ENCODE measurements around the gene LEMD2. TPM values are rescaled to one million over a fixed set of nuclear protein-coding genes. Genes with fewer than 3 reads are reported as not detected.

The LEMD2 gene
- polyA plus RNA-seq, 4 donors, result 48.1 to 53.0 (median 52.1) TPM

DNA sequence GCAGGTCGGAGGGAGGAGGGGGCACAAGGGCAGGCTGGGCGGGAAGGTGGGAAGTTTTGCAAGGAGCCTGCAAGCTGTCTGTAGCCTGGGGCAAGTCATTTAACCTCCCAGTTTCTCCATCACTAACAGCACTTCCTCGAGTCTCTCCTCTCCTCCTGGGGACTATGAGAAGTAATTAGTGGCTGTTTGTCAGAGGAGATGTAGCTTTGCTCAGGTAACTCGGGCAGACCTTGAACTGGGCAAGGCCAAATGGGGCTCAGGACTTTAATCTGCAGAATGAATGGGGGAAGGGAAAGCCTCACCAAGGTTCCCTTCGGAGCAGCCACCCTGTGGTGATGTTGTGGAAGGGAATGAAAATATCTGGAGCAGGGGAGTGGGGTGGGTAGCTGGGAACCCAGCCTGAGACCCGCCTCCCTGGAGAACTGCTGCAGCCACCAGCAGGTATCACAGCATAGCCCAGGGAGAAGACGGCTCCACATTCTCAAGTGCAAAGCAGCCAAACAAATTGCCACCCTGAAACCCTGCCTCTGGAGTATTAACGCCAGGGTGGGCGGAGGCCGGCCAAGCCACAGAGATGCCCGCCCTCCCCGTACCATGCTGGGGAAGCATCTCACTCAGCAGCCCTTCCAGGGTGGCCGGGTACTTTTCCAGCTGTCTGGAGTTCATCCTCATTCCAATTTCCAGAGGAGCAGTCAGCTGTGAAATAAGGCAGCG, 6.1 kb upstream of the LEMD2 start:
- H3K4me3 ChIP-seq (ENCODE audit: low read depth in 1 of 3, low read length in 3 of 3), result no peak overlapping the region
- no peak overlapping the region for H3K27ac ChIP-seq (ENCODE audit: low read depth in 1 of 3, low read length in 2 of 3)
- FAIRE-seq (no peak), DNase-seq (peak; percentile 72 to 90)
- peaks cover 0 to 3% (median 0%) of the 10 kb centered on the region in 3 donors for H3K27me3 ChIP-seq (ENCODE audit: control insufficient read depth in 3 of 3, insufficient read depth in 3 of 3, low read length in 3 of 3)
- H3K4me1 ChIP-seq (ENCODE audit: control insufficient read depth in 3 of 3, insufficient read depth in 2 of 3, low read depth in 1 of 3, low read length in 2 of 3), result peaks cover 0 to 17% (median 6%) of the 10 kb centered on the region in 3 donors
- H3K9me3 ChIP-seq (ENCODE audit: control insufficient read depth in 2 of 2, insufficient read depth in 1 of 2, low read depth in 1 of 2, low read length in 1 of 2), result no peaks in the 10 kb centered on the region
- 22 to 41% (median 24%) methylated on average over 14 of the region's 14 CpGs for WGBS, 3 donors
- H3K36me3 ChIP-seq (ENCODE audit: control insufficient read depth in 3 of 3, insufficient read depth in 2 of 3, low read depth in 1 of 3, low read length in 3 of 3), result no peaks in the 10 kb centered on the region

DNA sequence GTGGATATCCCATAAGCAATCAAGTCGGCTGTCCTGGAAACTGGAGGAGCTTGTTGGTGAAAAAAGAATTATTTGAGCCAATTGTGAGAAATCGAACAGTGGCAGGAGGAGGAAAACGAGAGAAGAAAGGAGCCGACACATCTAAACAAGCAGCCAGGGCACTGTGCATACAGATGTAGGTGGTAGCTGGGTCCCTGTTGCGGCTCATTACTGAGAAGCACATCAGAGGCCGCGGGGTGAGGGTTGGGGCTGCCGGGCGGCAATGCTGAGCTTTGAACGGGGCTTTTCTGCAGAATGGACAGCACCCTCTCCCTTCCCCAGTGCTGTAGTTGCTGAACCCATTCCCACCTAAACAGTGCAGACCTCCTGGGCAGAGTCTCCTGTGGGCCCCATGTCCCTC, 4.1 kb upstream of the LEMD2 start:
- 68 to 80% (median 72%) methylated on average over 10 of the region's 10 CpGs for WGBS, 3 donors
- H3K4me3 ChIP-seq (ENCODE audit: low read depth in 1 of 3, low read length in 3 of 3), result no peak overlapping the region
- no peaks in the 10 kb centered on the region for H3K27me3 ChIP-seq (ENCODE audit: control insufficient read depth in 3 of 3, insufficient read depth in 3 of 3, low read length in 3 of 3)
- H3K9me3 ChIP-seq (ENCODE audit: control insufficient read depth in 2 of 2, insufficient read depth in 1 of 2, low read depth in 1 of 2, low read length in 1 of 2), result no peaks in the 10 kb centered on the region
- no peak overlapping the region for H3K27ac ChIP-seq (ENCODE audit: low read depth in 1 of 3, low read length in 2 of 3)
- peaks cover 3 to 21% (median 9%) of the 10 kb centered on the region in 3 donors for H3K4me1 ChIP-seq (ENCODE audit: control insufficient read depth in 3 of 3, insufficient read depth in 2 of 3, low read depth in 1 of 3, low read length in 2 of 3)
- DNase-seq (no peak), FAIRE-seq (no peak)
- H3K36me3 ChIP-seq (ENCODE audit: control insufficient read depth in 3 of 3, insufficient read depth in 2 of 3, low read depth in 1 of 3, low read length in 3 of 3), result no peaks in the 10 kb centered on the region

DNA sequence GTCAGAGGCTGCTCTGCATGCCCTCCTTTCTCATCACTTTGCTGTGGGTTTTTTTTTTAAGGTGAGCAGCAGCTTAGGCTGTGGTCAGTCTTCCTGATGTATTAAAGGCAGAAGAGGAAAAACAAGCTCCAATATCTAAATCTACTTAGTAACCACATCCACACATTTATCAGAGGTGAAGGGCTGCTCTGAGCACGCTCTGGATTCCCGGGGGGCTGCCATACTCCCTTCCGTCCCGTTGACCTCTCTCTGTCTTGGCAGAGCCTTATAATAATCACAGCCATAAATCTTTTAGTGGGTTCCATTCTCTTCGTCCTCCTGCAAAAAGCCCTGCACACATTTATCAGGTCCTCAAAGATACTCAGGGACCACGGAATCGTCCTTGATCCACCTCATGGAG, 2.7 kb upstream of the LEMD2 start:
- H3K27ac ChIP-seq (ENCODE audit: low read depth in 1 of 3, low read length in 2 of 3), result no peak overlapping the region
- no peak for DNase-seq

DNA sequence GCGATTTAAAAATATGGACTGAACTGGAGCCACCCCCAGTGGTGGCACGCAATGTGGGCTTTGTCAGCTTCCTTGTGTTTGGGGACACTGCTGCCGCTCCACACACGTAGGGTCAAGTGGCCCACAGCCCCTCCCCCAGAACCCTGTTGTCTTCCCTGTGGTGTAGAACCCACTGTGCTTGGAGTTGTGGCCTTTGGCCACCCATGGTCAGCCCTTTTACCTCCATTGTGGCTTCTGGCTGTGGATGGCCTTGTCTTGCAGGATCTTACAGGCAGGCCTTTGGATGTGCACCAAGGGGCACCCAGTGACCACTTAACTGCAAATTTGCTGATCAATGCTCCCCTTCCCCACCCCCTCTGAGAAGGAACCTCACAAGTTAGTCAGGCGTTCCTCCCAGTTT, 2.0 kb upstream of the LEMD2 start:
- FAIRE-seq (no peak), DNase-seq (no peak)
- H3K9me3 ChIP-seq (ENCODE audit: control insufficient read depth in 2 of 2, insufficient read depth in 1 of 2, low read depth in 1 of 2, low read length in 1 of 2), result no peaks in the 10 kb centered on the region
- no peaks in the 10 kb centered on the region for H3K27me3 ChIP-seq (ENCODE audit: control insufficient read depth in 3 of 3, insufficient read depth in 3 of 3, low read length in 3 of 3)
- peaks cover 15 to 38% (median 17%) of the 10 kb centered on the region in 3 donors for H3K4me1 ChIP-seq (ENCODE audit: control insufficient read depth in 3 of 3, insufficient read depth in 2 of 3, low read depth in 1 of 3, low read length in 2 of 3)
- WGBS, 3 donors, result 92 to 95% (median 95%) methylated on average over 5 of the region's 5 CpGs
- H3K36me3 ChIP-seq (ENCODE audit: control insufficient read depth in 3 of 3, insufficient read depth in 2 of 3, low read depth in 1 of 3, low read length in 3 of 3), result no peaks in the 10 kb centered on the region
- H3K4me3 ChIP-seq (ENCODE audit: low read depth in 1 of 3, low read length in 3 of 3), result no peak overlapping the region
- no peak overlapping the region for H3K27ac ChIP-seq (ENCODE audit: low read depth in 1 of 3, low read length in 2 of 3)

More for the DNA sequence above, 2.7 kb upstream of the LEMD2 start:
- 67 to 77% (median 68%) methylated on average over 7 of the region's 7 CpGs for WGBS, 3 donors
- Histone ChIP-seq H3K9me3 (ENCODE audit: control insufficient read depth in 2 of 2, insufficient read depth in 1 of 2, low read depth in 1 of 2, low read length in 1 of 2) (no peaks in the 10 kb centered on the region), H3K4me1 (ENCODE audit: control insufficient read depth in 3 of 3, insufficient read depth in 2 of 3, low read depth in 1 of 3, low read length in 2 of 3) (peaks cover 10 to 34% (median 15%) of the 10 kb centered on the region in 3 donors), H3K4me3 (ENCODE audit: low read depth in 1 of 3, low read length in 3 of 3) (no peak overlapping the region), H3K36me3 (ENCODE audit: control insufficient read depth in 3 of 3, insufficient read depth in 2 of 3, low read depth in 1 of 3, low read length in 3 of 3) (no peaks in the 10 kb centered on the region), H3K27me3 (ENCODE audit: control insufficient read depth in 3 of 3, insufficient read depth in 3 of 3, low read length in 3 of 3) (no peaks in the 10 kb centered on the region)
- no peak for FAIRE-seq

DNA sequence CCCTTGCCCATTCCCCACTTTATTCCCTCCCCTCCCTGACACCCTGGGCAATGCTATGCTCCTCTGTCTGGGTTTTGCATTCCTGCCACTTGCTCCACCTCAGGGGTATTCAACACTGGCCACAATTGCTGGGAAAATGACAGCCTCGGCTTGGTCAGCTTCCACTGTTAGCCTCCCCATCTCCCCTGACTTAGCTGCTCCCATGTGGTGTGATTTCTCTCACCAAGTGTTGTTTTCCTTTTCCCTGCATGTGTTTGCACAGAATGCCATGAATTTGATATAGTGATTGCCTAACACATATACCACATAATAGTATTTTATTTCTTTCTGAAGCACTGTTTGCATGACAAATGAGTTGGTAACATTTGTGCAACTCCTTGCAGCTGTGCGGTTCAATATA, 1.4 kb upstream of the LEMD2 start:
- peaks cover 15 to 35% (median 18%) of the 10 kb centered on the region in 3 donors for H3K4me1 ChIP-seq (ENCODE audit: control insufficient read depth in 3 of 3, insufficient read depth in 2 of 3, low read depth in 1 of 3, low read length in 2 of 3)
- H3K27ac ChIP-seq (ENCODE audit: low read depth in 1 of 3, low read length in 2 of 3), result no peak overlapping the region
- 84 to 91% (median 87%) methylated on average over 2 of the region's 2 CpGs for WGBS, 3 donors
- no peak overlapping the region for H3K4me3 ChIP-seq (ENCODE audit: low read depth in 1 of 3, low read length in 3 of 3)
- FAIRE-seq (no peak), DNase-seq (no peak)
- no peaks in the 10 kb centered on the region for H3K27me3 ChIP-seq (ENCODE audit: control insufficient read depth in 3 of 3, insufficient read depth in 3 of 3, low read length in 3 of 3)
- H3K36me3 ChIP-seq (ENCODE audit: control insufficient read depth in 3 of 3, insufficient read depth in 2 of 3, low read depth in 1 of 3, low read length in 3 of 3), result peaks cover 0 to under 1% (median 0%) of the 10 kb centered on the region in 3 donors
- H3K9me3 ChIP-seq (ENCODE audit: control insufficient read depth in 2 of 2, insufficient read depth in 1 of 2, low read depth in 1 of 2, low read length in 1 of 2), result no peaks in the 10 kb centered on the region

DNA sequence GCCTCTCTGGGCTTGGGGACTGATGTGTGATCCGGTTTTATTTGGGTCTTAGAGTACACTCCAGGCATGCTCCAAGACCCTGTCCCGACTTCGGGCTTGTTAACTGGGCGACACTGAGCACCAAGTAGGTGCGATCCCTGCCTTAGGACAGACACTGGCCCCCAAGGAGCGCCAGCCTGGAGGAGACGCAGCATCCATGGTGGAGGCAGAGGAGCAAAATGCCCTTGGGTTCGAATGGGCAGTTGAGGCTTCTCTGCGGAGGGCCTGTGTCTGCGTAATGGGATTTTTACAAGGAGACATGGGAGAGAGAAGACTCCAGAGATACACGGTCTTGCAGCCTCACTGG, 593 bp upstream of the LEMD2 start:
- FAIRE-seq (no peak), DNase-seq (no peak)
- Histone ChIP-seq H3K9me3 (ENCODE audit: control insufficient read depth in 2 of 2, insufficient read depth in 1 of 2, low read depth in 1 of 2, low read length in 1 of 2) (no peaks in the 10 kb centered on the region), H3K4me1 (ENCODE audit: control insufficient read depth in 3 of 3, insufficient read depth in 2 of 3, low read depth in 1 of 3, low read length in 2 of 3) (peaks cover 12 to 26% (median 18%) of the 10 kb centered on the region in 3 donors), H3K36me3 (ENCODE audit: control insufficient read depth in 3 of 3, insufficient read depth in 2 of 3, low read depth in 1 of 3, low read length in 3 of 3) (peaks cover 0 to 9% (median 7%) of the 10 kb centered on the region in 3 donors), H3K27me3 (ENCODE audit: control insufficient read depth in 3 of 3, insufficient read depth in 3 of 3, low read length in 3 of 3) (no peaks in the 10 kb centered on the region), H3K27ac (ENCODE audit: low read depth in 1 of 3, low read length in 2 of 3) (no peak overlapping the region), H3K4me3 (ENCODE audit: low read depth in 1 of 3, low read length in 3 of 3) (peak overlapping the region in 1 of 3 donors; percentile 22)
- WGBS, 3 donors, result 92 to 96% (median 95%) methylated on average over 11 of the region's 11 CpGs

DNA sequence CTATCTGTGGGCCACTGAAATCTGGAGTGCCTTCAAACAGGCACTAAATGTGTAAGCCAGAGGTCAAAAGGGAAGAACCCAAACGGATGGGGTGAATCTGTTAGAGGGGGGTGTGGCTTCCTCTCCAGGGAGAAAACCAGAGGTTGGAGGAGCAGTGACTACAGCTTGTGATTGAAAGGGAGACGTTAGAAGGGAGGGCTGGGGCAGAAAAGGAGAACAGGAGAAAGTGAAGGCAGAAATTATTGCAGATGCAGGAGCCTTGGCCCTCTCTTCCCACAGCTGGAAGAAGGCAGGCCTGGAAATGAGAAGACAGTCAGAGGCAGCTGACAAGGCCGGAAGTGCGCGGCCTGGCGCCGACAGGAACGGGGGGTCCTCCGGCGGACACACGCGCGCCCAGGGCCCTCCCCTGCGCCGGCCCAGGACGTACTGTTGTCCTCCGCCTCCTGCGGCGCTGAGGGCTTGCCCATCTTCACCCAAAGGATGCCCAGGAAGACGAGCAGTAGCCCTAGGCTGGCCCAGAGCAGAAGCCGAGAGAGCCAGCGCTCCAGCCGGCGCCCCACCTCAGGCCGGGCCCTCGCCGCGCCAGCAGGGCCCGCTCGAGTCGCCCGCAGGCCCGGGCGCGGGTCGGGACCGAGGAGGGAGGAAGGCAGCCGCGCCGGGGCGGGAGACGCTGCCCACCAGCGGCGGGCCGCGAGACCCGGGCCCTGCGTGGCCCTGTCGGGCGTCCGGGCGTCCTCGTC, 806 bp downstream of the LEMD2 start:
- peaks cover 9 to 22% (median 18%) of the 10 kb centered on the region in 3 donors for H3K4me1 ChIP-seq (ENCODE audit: control insufficient read depth in 3 of 3, insufficient read depth in 2 of 3, low read depth in 1 of 3, low read length in 2 of 3)
- DNase-seq (peak; percentile 49 to 80), FAIRE-seq (no peak)
- H3K27ac ChIP-seq (ENCODE audit: low read depth in 1 of 3, low read length in 2 of 3), result peak overlapping the region; percentile 47 to 97 (median 91)
- WGBS, 3 donors, result 0% methylated on average over 28 to 53 of the region's 53 CpGs
- peaks cover 0 to 22% (median 15%) of the 10 kb centered on the region in 3 donors for H3K36me3 ChIP-seq (ENCODE audit: control insufficient read depth in 3 of 3, insufficient read depth in 2 of 3, low read depth in 1 of 3, low read length in 3 of 3)
- H3K9me3 ChIP-seq (ENCODE audit: control insufficient read depth in 2 of 2, insufficient read depth in 1 of 2, low read depth in 1 of 2, low read length in 1 of 2), result no peaks in the 10 kb centered on the region
- H3K4me3 ChIP-seq (ENCODE audit: low read depth in 1 of 3, low read length in 3 of 3), result peak overlapping the region; percentile 53 to 91 (median 79)
- H3K27me3 ChIP-seq (ENCODE audit: control insufficient read depth in 3 of 3, insufficient read depth in 3 of 3, low read length in 3 of 3), result no peaks in the 10 kb centered on the region

DNA sequence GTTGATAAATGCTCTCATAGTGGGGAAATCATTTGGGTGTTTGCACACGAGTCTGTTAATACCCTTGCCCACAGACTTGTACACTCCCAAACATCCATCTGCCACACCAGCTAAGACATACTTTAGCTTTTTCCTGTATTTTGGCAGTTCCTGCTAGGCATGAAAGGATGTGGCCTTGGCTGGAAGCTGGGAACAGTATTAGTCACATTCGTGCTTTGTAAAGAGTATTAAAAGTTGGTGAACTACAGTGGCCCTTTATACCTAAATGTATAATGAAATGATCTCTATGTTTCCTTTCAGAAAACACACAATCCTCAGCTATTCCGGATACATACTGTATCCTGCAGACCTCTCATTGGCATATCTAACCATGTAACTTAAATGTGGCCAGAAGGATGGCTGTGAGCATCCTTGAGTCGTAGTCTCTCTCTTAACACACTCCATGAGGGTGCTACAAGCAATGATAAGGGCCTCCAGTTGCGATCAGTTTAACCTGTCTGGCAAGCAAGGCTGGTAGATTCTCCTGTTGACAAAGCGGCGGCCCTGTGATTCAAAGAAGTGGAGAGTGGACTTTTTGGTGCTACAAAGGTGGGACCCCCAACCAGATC, 1.5 kb downstream of the LEMD2 start:
- no peaks in the 10 kb centered on the region for H3K9me3 ChIP-seq (ENCODE audit: control insufficient read depth in 2 of 2, insufficient read depth in 1 of 2, low read depth in 1 of 2, low read length in 1 of 2)
- DNase-seq (no peak), FAIRE-seq (no peak)
- WGBS, 3 donors, result 32 to 45% (median 36%) methylated on average over 7 of the region's 7 CpGs
- peak overlapping the region; percentile 53 to 91 (median 79) for H3K4me3 ChIP-seq (ENCODE audit: low read depth in 1 of 3, low read length in 3 of 3)
- H3K4me1 ChIP-seq (ENCODE audit: control insufficient read depth in 3 of 3, insufficient read depth in 2 of 3, low read depth in 1 of 3, low read length in 2 of 3), result peaks cover 9 to 22% (median 18%) of the 10 kb centered on the region in 3 donors
- H3K36me3 ChIP-seq (ENCODE audit: control insufficient read depth in 3 of 3, insufficient read depth in 2 of 3, low read depth in 1 of 3, low read length in 3 of 3), result peaks cover 0 to 29% (median 18%) of the 10 kb centered on the region in 3 donors
- H3K27me3 ChIP-seq (ENCODE audit: control insufficient read depth in 3 of 3, insufficient read depth in 3 of 3, low read length in 3 of 3), result no peaks in the 10 kb centered on the region
- peak overlapping the region; percentile 47 to 97 (median 91) for H3K27ac ChIP-seq (ENCODE audit: low read depth in 1 of 3, low read length in 2 of 3)
